SK-N-SH (cell line): ENCODE results near the gene CDK6. TPM values are rescaled to one million over a fixed set of nuclear protein-coding genes. Genes with fewer than 3 reads are reported as not detected.

ENCODE experiments used
- CTCF ChIA-PET: fragments of 300-600, 350-600 bp; formaldehyde crosslinking; extraction: SDS; loops from one replicate; lab custom pipeline; 2021; lab: Yijun Ruan, JAX
- POLR2A ChIA-PET: fragments of 350-600 bp; sonication (Branson Sonifier 250); formaldehyde crosslinking; extraction: SDS; loops from one replicate; lab custom pipeline; 2020; ENCODE audit warnings: antibody characterized with exemption, inconsistent platforms; lab: Yijun Ruan, JAX
- DNase-seq: peaks from one replicate; pipeline ENCODE4 v3.0.0; 2012
- H2AFZ ChIP-seq: fragments of 200-600 bp; sonication (generic); 2 replicates; pipeline ENCODE4 v1.8.1; 2016; ENCODE audit warnings: antibody characterized with exemption, mild to moderate bottlenecking, low read depth
- H3F3A ChIP-seq: fragments of 200-600 bp; sonication (generic); replicated peaks from 2 replicates; pipeline ENCODE3; 2016; ENCODE audit warnings: antibody characterized with exemption, mild to moderate bottlenecking; ENCODE audit not compliant: insufficient read depth
- H3K27ac ChIP-seq, 2 experiments: fragments of 200-500 bp in 1 of 2; fragments of 200-600 bp in 1 of 2; sonication (Bioruptor generic) in 1 of 2; sonication (generic), shearing (Covaris generic) in 1 of 2; 2 replicates each; pipeline versions ENCODE4 v1.5.1 to v1.6.1; 2014 to 2016; ENCODE audit warnings: low read depth in 2 of 2, inconsistent platforms in 1 of 2, low read length in 1 of 2, mild to moderate bottlenecking in 1 of 2, mixed read lengths in 1 of 2
- H3K27me3 ChIP-seq: fragments of 200-600 bp; sonication (generic), shearing (Covaris generic); 2 replicates; pipeline ENCODE4 v1.6.1; 2016; ENCODE audit warnings: mixed run types; ENCODE audit not compliant: insufficient read depth
- H3K36me3 ChIP-seq, 2 experiments: fragments of 200-500 bp in 1 of 2; fragments of 200-600 bp in 1 of 2; sonication (Bioruptor generic) in 1 of 2; sonication (generic) in 1 of 2; replicated peaks in 1 of 2; 2 replicates each; pipeline versions ENCODE3 to v1.5.1; 2014 to 2016; ENCODE audit warnings: low read length in 1 of 2, mild to moderate bottlenecking in 1 of 2; ENCODE audit not compliant: insufficient read depth in 2 of 2, control insufficient read depth in 1 of 2
- H3K4me1 ChIP-seq, 2 experiments: fragments of 200-500 bp in 1 of 2; fragments of 200-600 bp in 1 of 2; sonication (Bioruptor generic) in 1 of 2; sonication (generic), shearing (Covaris generic) in 1 of 2; 2 replicates each; pipeline versions ENCODE4 v1.5.1 to v1.6.1; 2014 to 2016; ENCODE audit warnings: low read depth in 1 of 2, low read length in 1 of 2, mixed run types in 1 of 2; ENCODE audit not compliant: insufficient read depth in 2 of 2, control insufficient read depth in 1 of 2
- H3K4me2 ChIP-seq: fragments of 200-600 bp; sonication (generic), shearing (Covaris generic); 2 replicates; pipeline ENCODE4 v1.6.1; 2017; ENCODE audit warnings: mixed run types
- H3K4me3 ChIP-seq, 2 experiments: fragments of 200-500 bp in 1 of 2; fragments of 200-600 bp in 1 of 2; sonication (Bioruptor generic) in 1 of 2; sonication (generic), shearing (Covaris generic) in 1 of 2; 2 replicates each; pipeline versions ENCODE4 v1.5.1 to v1.8.1; 2014 to 2016; ENCODE audit warnings: low read depth in 2 of 2, inconsistent platforms in 1 of 2, low read length in 1 of 2, mild to moderate bottlenecking in 1 of 2, mixed read lengths in 1 of 2, moderate library complexity in 1 of 2
- H3K79me2 ChIP-seq: fragments of 200-600 bp; sonication (generic); 2 replicates; pipeline ENCODE4 v1.8.1; 2017; ENCODE audit warnings: mild to moderate bottlenecking; ENCODE audit not compliant: insufficient read depth
- H3K9ac ChIP-seq: fragments of 200-600 bp; sonication (generic); 2 replicates; pipeline ENCODE4 v1.6.1; 2017; ENCODE audit warnings: mixed run types
- H3K9me2 ChIP-seq: fragments of 200-600 bp; sonication (generic); 2 replicates; pipeline ENCODE4 v1.6.1; 2017; ENCODE audit warnings: mixed run types
- H3K9me3 ChIP-seq: fragments of 200-600 bp; sonication (generic); 2 replicates; pipeline ENCODE4 v1.6.1; 2017; ENCODE audit warnings: mixed run types, mild to moderate bottlenecking, moderate library complexity
- H4K20me1 ChIP-seq: fragments of 200-600 bp; sonication (generic); 2 replicates; pipeline ENCODE4 v1.6.1; 2017; ENCODE audit warnings: mild to moderate bottlenecking, mixed run types; ENCODE audit not compliant: insufficient read depth
- ELF1 ChIP-seq: IDR thresholded peaks from 2 replicates; pipeline ENCODE4 v1.4.0; 2012
- EP300 ChIP-seq, 2 experiments: IDR thresholded peaks; 2 replicates each; pipeline versions ENCODE4 v1.4.0 to v1.6.1; 2012; ENCODE audit warnings: borderline replicate concordance in 1 of 2, low read depth in 1 of 2, low read length in 1 of 2
- FOSL2 ChIP-seq: IDR thresholded peaks from 2 replicates; pipeline ENCODE4 v1.4.0; 2012; ENCODE audit warnings: low read depth, mild to moderate bottlenecking, moderate library complexity, borderline replicate concordance
- JUND ChIP-seq: IDR thresholded peaks from 2 replicates; pipeline ENCODE4 v1.4.0; 2012
- MEF2A ChIP-seq: IDR thresholded peaks from 2 replicates; pipeline ENCODE4 v1.4.0; 2012; ENCODE audit warnings: low read depth, borderline replicate concordance
- NFIC ChIP-seq: IDR thresholded peaks from 2 replicates; pipeline ENCODE4 v1.4.0; 2012; ENCODE audit warnings: borderline replicate concordance
- NRF1 ChIP-seq: IDR thresholded peaks from 2 replicates; pipeline ENCODE4 v1.6.1; 2012; ENCODE audit warnings: low read depth, mild to moderate bottlenecking, low read length
- PBX3 ChIP-seq: IDR thresholded peaks from 2 replicates; pipeline ENCODE4; 2012
- POLR2AphosphoS5 ChIP-seq: IDR thresholded peaks from 2 replicates; pipeline ENCODE4 v1.6.1; 2012; ENCODE audit warnings: low read depth, low read length
- RAD21 ChIP-seq: IDR thresholded peaks from 2 replicates; pipeline ENCODE4 v1.6.1; 2012; ENCODE audit warnings: mild to moderate bottlenecking, low read length
- REST ChIP-seq: IDR thresholded peaks from 2 replicates; pipeline ENCODE4 v1.6.1; 2012; ENCODE audit warnings: mild to moderate bottlenecking, low read depth, low read length, moderate library complexity
- TCF12 ChIP-seq: IDR thresholded peaks from 2 replicates; pipeline ENCODE4 v1.4.0; 2012
- YY1 ChIP-seq: IDR thresholded peaks from 2 replicates; pipeline ENCODE4 v1.4.0; 2012; ENCODE audit warnings: low read depth, mild to moderate bottlenecking
- WGBS: methylation state at CpG from one replicate; pipeline ENCODE4 v1.1.6; 2017; ENCODE audit warnings: low lambda C conversion rate; 5-methylcytosine and 5-hydroxymethylcytosine counted together
- polyA plus RNA-seq, 3 experiments: library from polyadenylated mRNA; depleted of rRNA; stranded (reverse); fragments of >200 nt; gene quantifications; 2 replicates each; pipeline ENCODE4 v1.2.3, GENCODE V29; 2012

CDK6 gene
- polyA plus RNA-seq, 1 of the 3 experiments (the other 2 are of a cell fraction): 30.3 TPM

GRCh38 chr7:92723943-92724342 is 112.4 kb downstream of the CDK6 start:
- Histone ChIP-seq H2AFZ (no peak overlapping the region), H3K4me3 (no peak overlapping the region; a peak in 1 of 4 replicates), H3K79me2 (peaks cover 99% of the 10 kb centered on the region), H3F3A (peaks cover 38% of the 10 kb centered on the region), H3K27ac (peak overlapping the region; percentile 82 to 86), H3K36me3 (peaks cover 42 to 64% of the 10 kb centered on the region in 2 experiments), H4K20me1 (no peaks in the 10 kb centered on the region), H3K9me2 (no peaks in the 10 kb centered on the region), H3K4me1 (peaks cover 12 to 34% of the 10 kb centered on the region in 2 experiments), H3K27me3 (no peaks in the 10 kb centered on the region), H3K4me2 (peak overlapping the region; percentile 30), H3K9me3 (no peaks in the 10 kb centered on the region), H3K9ac (peak overlapping the region; percentile 27; the same call in 1 of the 2 replicates)
- DNase-seq: no peak
- no peak for TF ChIP-seq NRF1
- ChIA-PET POLR2A (no interaction called here), CTCF (interaction anchor here (1.1 to 1.9 kb wide), 3 partner anchors 9 to 26 kb away, joined by 3 to 5 read pairs (median 4); no protein-coding TSS in a partner anchor)
- 90% methylated on average over 5 of the region's 5 CpGs for WGBS

- no peak overlapping the region for H3K4me3 ChIP-seq
- no peaks in the 10 kb centered on the region for H3K9me2 ChIP-seq
- ChIA-PET CTCF (interaction anchor here (1.1 to 1.5 kb wide), 3 partner anchors 11 to 26 kb away, joined by 3 to 4 read pairs (median 4); no protein-coding TSS in a partner anchor), POLR2A (no interaction called here)
- H2AFZ ChIP-seq: no peak overlapping the region
- H3K9me3 ChIP-seq: no peaks in the 10 kb centered on the region
- 59% methylated on average over 2 of the region's 2 CpGs for WGBS
- DNase-seq: no peak
- no peaks in the 10 kb centered on the region for H3K27me3 ChIP-seq
- peak overlapping the region; percentile 27; the same call in 1 of the 2 replicates for H3K9ac ChIP-seq
- peak overlapping the region; percentile 30 for H3K4me2 ChIP-seq
- peaks cover 99% of the 10 kb centered on the region for H3K79me2 ChIP-seq
- peaks cover 42 to 64% of the 10 kb centered on the region in 2 experiments for H3K36me3 ChIP-seq
- H3K4me1 ChIP-seq: peaks cover 12 to 32% of the 10 kb centered on the region in 2 experiments
- H3K27ac ChIP-seq: peak overlapping the region; percentile 82 to 86; a peak in 3 of 4 replicates
- peaks cover 35% of the 10 kb centered on the region for H3F3A ChIP-seq
- no peaks in the 10 kb centered on the region for H4K20me1 ChIP-seq
- TF ChIP-seq ELF1 (peak; percentile 50; the same call in 1 of the 2 replicates), RAD21 (no peak), EP300 (IDR thresholded peaks at IDR 0.05; ENCODE audit: borderline replicate concordance in 1 of 2, low read depth in 1 of 2, low read length in 1 of 2) (peak in 1 of 2 experiments; percentile 56; a peak in 1 of 4 replicates), REST (no peak), FOSL2 (peak; percentile 56; the same call in 1 of the 2 replicates), MEF2A (no peak), TCF12 (peak; percentile 49), YY1 (peak; percentile 32; the same call in 1 of the 2 replicates), PBX3 (peak; percentile 36; the same call in 1 of the 2 replicates), NFIC (no peak; the same call in 1 of the 2 replicates), POLR2AphosphoS5 (peak; percentile 22; the same call in 1 of the 2 replicates), JUND (peak; percentile 66)
These were observed 113.2 kb downstream of the CDK6 start for GRCh38 chr7:92723205-92723604.
